ENCODE data around the gene RAPGEF4. TPM values are rescaled to one million over a fixed set of nuclear protein-coding genes. Genes with fewer than 3 reads are reported as not detected.

The RAPGEF4 gene
- total and polyA plus RNA-seq, 8 donors: 3.6 to 23.7 (median 9.8) TPM; not detected in 1

DNA sequence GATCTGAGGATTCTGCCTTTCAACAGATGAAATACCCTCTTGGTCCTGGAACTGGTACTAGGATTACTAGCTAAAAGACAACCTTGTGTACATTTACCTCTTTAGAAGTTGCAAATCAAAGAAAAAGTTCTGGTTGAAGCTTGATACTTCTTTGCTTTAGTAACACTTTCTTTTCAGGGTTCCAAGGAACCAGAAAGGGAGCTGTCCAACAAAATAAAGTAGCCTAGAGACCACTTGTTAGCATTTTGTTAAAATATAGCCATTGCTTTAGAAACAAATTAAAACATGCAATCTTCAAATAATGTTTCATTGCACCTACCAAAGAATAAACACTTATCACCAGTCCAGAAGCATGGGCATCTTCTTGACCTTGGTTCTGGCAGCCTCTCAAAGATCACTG lies 222.1 kb downstream of the RAPGEF4 start:
- Histone ChIP-seq H3K4me1 (no peaks in the 10 kb centered on the region), H3K9me3 (no peaks in the 10 kb centered on the region), H3K36me3 (no peaks in the 10 kb centered on the region), H3K4me3 (no peak overlapping the region), H3K27me3 (no peaks in the 10 kb centered on the region), H3K27ac (no peak overlapping the region)
- DNase-seq: no peak
- no peak for TF ChIP-seq POLR2A (IDR thresholded peaks at IDR 0.05)
- no peak for TF ChIP-seq CTCF (IDR thresholded peaks at IDR 0.05)
- TF ChIP-seq POLR2AphosphoS5 (IDR thresholded peaks at IDR 0.05): no peak
- no peak for TF ChIP-seq EP300 (IDR thresholded peaks at IDR 0.05)
- intact Hi-C loops (cut with DNase I; ENCODE audit: low total_unique reads): no loop called here

- Histone ChIP-seq H3K4me1 (peaks cover 0 to under 1% (median 0%) of the 10 kb centered on the region in 4 donors), H3K36me3 (no peaks in the 10 kb centered on the region), H3K27me3 (no peaks in the 10 kb centered on the region), H3K27ac (no peak overlapping the region), H3K9me3 (no peaks in the 10 kb centered on the region), H3K4me3 (no peak overlapping the region)
- WGBS, 5 donors: 67 to 95% (median 86%) methylated on average over 1 of the region's 1 CpG
- TF ChIP-seq POLR2A (IDR thresholded peaks at IDR 0.05) (no peak), EP300 (IDR thresholded peaks at IDR 0.05) (no peak), CTCF (IDR thresholded peaks at IDR 0.05) (no peak), POLR2AphosphoS5 (IDR thresholded peaks at IDR 0.05) (no peak)
- intact Hi-C loops (cut with DNase I; ENCODE audit: low total_unique reads): no loop called here
- no peak for DNase-seq
Measured at GRCh38 chr2:172962082-172962481, 226.4 kb downstream of the RAPGEF4 start.

GRCh38 chr2:172962824-172963223 lies 227.2 kb downstream of the RAPGEF4 start:
- TF ChIP-seq POLR2AphosphoS5 (IDR thresholded peaks at IDR 0.05) (no peak), POLR2A (IDR thresholded peaks at IDR 0.05) (no peak), CTCF (IDR thresholded peaks at IDR 0.05) (no peak), EP300 (IDR thresholded peaks at IDR 0.05) (no peak)
- H3K27me3 ChIP-seq: no peaks in the 10 kb centered on the region
- H3K36me3 ChIP-seq: no peaks in the 10 kb centered on the region
- H3K4me3 ChIP-seq: no peak overlapping the region
- intact Hi-C loops (cut with DNase I; ENCODE audit: low total_unique reads): no loop called here
- no peak for DNase-seq
- peaks cover 3 to 8% (median 5%) of the 10 kb centered on the region in 4 donors for H3K4me1 ChIP-seq
- H3K9me3 ChIP-seq: no peaks in the 10 kb centered on the region
- WGBS, 5 donors: 42 to 72% (median 60%) methylated on average over 2 of the region's 2 CpGs
- no peak overlapping the region for H3K27ac ChIP-seq

GRCh38 chr2:172964511-172965139 lies 229.0 kb downstream of the RAPGEF4 start:
- WGBS, 5 donors: 74 to 91% (median 87%) methylated on average over 3 of the region's 3 CpGs
- intact Hi-C loops (cut with DNase I; ENCODE audit: low total_unique reads): no loop called here
- no peak for TF ChIP-seq POLR2A (IDR thresholded peaks at IDR 0.05)
- TF ChIP-seq EP300 (IDR thresholded peaks at IDR 0.05): no peak
- no peak for TF ChIP-seq POLR2AphosphoS5 (IDR thresholded peaks at IDR 0.05)
- no peak for TF ChIP-seq CTCF (IDR thresholded peaks at IDR 0.05)

More at GRCh38 chr2:172964511-172965139, 229.0 kb downstream of the RAPGEF4 start:
- Histone ChIP-seq H3K4me1 (peaks cover 6 to 13% (median 10%) of the 10 kb centered on the region in 4 donors), H3K4me3 (no peak overlapping the region), H3K9me3 (no peaks in the 10 kb centered on the region), H3K27ac (no peak overlapping the region), H3K27me3 (no peaks in the 10 kb centered on the region), H3K36me3 (no peaks in the 10 kb centered on the region)
- DNase-seq: no peak

Data from stomach (tissue), 9 donors.